Thyroid gland (tissue), 4 donors: Measurements from ENCODE around the gene FLT4. TPM values are rescaled to one million over a fixed set of nuclear protein-coding genes. Genes with fewer than 3 reads are reported as not detected.

ENCODE experiments used
- DNase-seq, 2 donors: peaks; one replicate each; pipeline ENCODE4 v3.0.0-alpha.2; 2019
- H3K27ac ChIP-seq, 3 donors: fragments of 200-600 bp; sonication (generic); 1 replicate in 2 of 3; 2 replicates in 1 of 3; pipeline ENCODE4 v1.5.1; 2016 to 2019; ENCODE audit warnings: mild to moderate bottlenecking in 1 of 3, moderate library complexity in 1 of 3
- H3K27me3 ChIP-seq: fragments of 200-600 bp; sonication (generic); one replicate; pipeline ENCODE4 v1.5.1; 2019
- H3K36me3 ChIP-seq, 2 donors: fragments of 200-600 bp; sonication (generic); one replicate each; pipeline ENCODE4 v1.5.1; 2016 to 2019
- H3K4me1 ChIP-seq, 2 donors: fragments of 200-600 bp; sonication (generic); one replicate each; pipeline ENCODE4 v1.5.1; 2017 to 2019
- H3K4me3 ChIP-seq, 3 donors: fragments of 200-600 bp; sonication (generic); replicated peaks in 1 of 3; 1 replicate in 2 of 3; 2 replicates in 1 of 3; pipeline ENCODE4 v1.5.1; 2016; ENCODE audit warnings: mild to moderate bottlenecking in 1 of 3
- H3K9me3 ChIP-seq: fragments of 200-600 bp; sonication (generic); one replicate; pipeline ENCODE4 v1.5.1; 2017
- POLR2A ChIP-seq, 2 donors: fragments of 450-650 bp; IDR thresholded peaks; one replicate each; pipeline ENCODE4 v1.6.1; 2017; ENCODE audit warnings: antibody characterized with exemption in 2 of 2, mild to moderate bottlenecking in 2 of 2, moderate library complexity in 1 of 2
- WGBS, 2 donors: methylation state at CpG; one replicate each; pipeline ENCODE4 v1.1.5; 2017; 5-methylcytosine and 5-hydroxymethylcytosine counted together
- intact Hi-C: fragments of 100-400 bp; cut with DNase I; formaldehyde crosslinking; loops from one replicate; pipeline ENCODE4 v1.15.1; 2023
- total RNA-seq, 4 donors: library from RNA; depleted of rRNA; stranded (reverse); fragments of >200 nt; gene quantifications; one replicate each; pipeline ENCODE4 v1.2.3, GENCODE V29; 2016
- TF ChIP-seq, protein P1 (sequence below), 6 experiments: fragments of 200-600 bp in 3 of 6; fragments of 450-650 bp in 3 of 6; sonication (generic) in 3 of 6; IDR thresholded peaks; one replicate each; pipeline ENCODE4 v1.5.1; 2016 to 2019; ENCODE audit warnings: antibody characterized with exemption in 6 of 6, mild to moderate bottlenecking in 2 of 6, inconsistent platforms in 1 of 6, moderate library complexity in 1 of 6

The FLT4 gene
- total RNA-seq, 4 donors from 2014 or later = 52.8 to 90.9 (median 66.8) TPM

GRCh38 chr5:180595381-180596114 is 53.9 kb downstream of the FLT4 start:
- H3K27ac ChIP-seq = peak overlapping the region in 1 of 3 donors; percentile 65

GRCh38 chr5:180595046-180595379 is 54.4 kb downstream of the FLT4 start:
- peak overlapping the region in 1 of 3 donors; percentile 65 for H3K27ac ChIP-seq
- H3K36me3 ChIP-seq = no peaks in the 10 kb centered on the region
- H3K4me1 ChIP-seq = peaks cover 24 to 39% of the 10 kb centered on the region in 2 donors
- TF ChIP-seq, protein P1, sequence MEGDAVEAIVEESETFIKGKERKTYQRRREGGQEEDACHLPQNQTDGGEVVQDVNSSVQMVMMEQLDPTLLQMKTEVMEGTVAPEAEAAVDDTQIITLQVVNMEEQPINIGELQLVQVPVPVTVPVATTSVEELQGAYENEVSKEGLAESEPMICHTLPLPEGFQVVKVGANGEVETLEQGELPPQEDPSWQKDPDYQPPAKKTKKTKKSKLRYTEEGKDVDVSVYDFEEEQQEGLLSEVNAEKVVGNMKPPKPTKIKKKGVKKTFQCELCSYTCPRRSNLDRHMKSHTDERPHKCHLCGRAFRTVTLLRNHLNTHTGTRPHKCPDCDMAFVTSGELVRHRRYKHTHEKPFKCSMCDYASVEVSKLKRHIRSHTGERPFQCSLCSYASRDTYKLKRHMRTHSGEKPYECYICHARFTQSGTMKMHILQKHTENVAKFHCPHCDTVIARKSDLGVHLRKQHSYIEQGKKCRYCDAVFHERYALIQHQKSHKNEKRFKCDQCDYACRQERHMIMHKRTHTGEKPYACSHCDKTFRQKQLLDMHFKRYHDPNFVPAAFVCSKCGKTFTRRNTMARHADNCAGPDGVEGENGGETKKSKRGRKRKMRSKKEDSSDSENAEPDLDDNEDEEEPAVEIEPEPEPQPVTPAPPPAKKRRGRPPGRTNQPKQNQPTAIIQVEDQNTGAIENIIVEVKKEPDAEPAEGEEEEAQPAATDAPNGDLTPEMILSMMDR (IDR thresholded peaks at IDR 0.05) = no peak
- TF ChIP-seq POLR2A (IDR thresholded peaks at IDR 0.05) = no peak
- intact Hi-C loops = no loop called here
- 55 to 85% methylated on average over 2 of the region's 2 CpGs for WGBS, 2 donors
- no peak overlapping the region for H3K4me3 ChIP-seq
- DNase-seq = no peak
- no peaks in the 10 kb centered on the region for H3K9me3 ChIP-seq
- H3K27me3 ChIP-seq = no peaks in the 10 kb centered on the region

More at GRCh38 chr5:180595381-180596114, 53.9 kb downstream of the FLT4 start:
- no peak overlapping the region for H3K4me3 ChIP-seq
- H3K27me3 ChIP-seq = no peaks in the 10 kb centered on the region
- 54 to 55% methylated on average over 16 to 24 of the region's 25 CpGs for WGBS, 2 donors
- DNase-seq = peak; percentile 67 to 75
- H3K36me3 ChIP-seq = no peaks in the 10 kb centered on the region
- TF ChIP-seq, protein P1 (IDR thresholded peaks at IDR 0.05) = no peak
- TF ChIP-seq POLR2A (IDR thresholded peaks at IDR 0.05) = peak in 1 of 2 donors; percentile 7
- no peaks in the 10 kb centered on the region for H3K9me3 ChIP-seq
- intact Hi-C loops = no loop called here
- H3K4me1 ChIP-seq = peaks cover 19 to 33% of the 10 kb centered on the region in 2 donors

DNA sequence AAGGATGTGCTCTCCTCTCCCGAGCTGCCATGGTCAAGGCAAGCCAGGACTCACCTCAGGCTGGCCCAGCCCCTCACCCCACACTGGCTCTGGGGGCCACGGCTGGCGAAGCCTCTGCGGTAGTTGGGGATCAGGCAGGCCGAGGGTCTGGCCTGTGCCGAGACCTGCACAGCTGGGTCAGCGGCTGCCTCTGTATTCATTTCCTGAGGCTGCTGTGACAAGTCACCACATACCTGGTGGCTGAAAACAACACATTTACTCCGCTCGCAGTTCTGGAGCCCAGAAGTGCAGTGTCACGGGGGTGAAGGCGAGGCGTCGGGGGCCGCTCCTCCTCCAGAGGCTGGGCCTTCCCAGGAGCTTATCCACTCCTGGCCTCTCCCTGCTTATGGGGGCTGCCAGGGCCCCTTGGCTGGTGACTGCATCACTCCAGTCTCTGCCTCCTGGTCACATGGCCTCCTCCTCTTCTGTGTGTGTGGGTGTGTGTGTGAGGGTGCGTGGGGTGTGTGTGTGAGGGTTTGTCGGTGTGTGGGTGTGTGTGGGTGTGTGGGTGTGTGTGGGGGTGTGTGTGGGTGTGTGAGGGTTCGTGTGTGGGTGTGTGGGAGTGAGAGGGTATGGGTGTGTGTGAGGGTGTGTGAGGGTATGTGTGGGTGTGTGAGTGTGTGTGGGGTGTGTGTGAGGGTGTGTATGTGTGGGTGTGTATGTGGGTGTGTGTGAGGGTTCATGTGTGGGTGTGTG is 54.9 kb downstream of the FLT4 start:
- Histone ChIP-seq H3K27ac (no peak overlapping the region), H3K4me3 (no peak overlapping the region), H3K9me3 (no peaks in the 10 kb centered on the region), H3K4me1 (peaks cover 25 to 41% of the 10 kb centered on the region in 2 donors), H3K36me3 (no peaks in the 10 kb centered on the region), H3K27me3 (no peaks in the 10 kb centered on the region)
- no peak for DNase-seq
- intact Hi-C loops = no loop called here
- no peak for TF ChIP-seq POLR2A (IDR thresholded peaks at IDR 0.05)
- TF ChIP-seq, protein P1 (IDR thresholded peaks at IDR 0.05) = no peak
- 73 to 95% methylated on average over 16 to 17 of the region's 17 CpGs for WGBS, 2 donors

DNA sequence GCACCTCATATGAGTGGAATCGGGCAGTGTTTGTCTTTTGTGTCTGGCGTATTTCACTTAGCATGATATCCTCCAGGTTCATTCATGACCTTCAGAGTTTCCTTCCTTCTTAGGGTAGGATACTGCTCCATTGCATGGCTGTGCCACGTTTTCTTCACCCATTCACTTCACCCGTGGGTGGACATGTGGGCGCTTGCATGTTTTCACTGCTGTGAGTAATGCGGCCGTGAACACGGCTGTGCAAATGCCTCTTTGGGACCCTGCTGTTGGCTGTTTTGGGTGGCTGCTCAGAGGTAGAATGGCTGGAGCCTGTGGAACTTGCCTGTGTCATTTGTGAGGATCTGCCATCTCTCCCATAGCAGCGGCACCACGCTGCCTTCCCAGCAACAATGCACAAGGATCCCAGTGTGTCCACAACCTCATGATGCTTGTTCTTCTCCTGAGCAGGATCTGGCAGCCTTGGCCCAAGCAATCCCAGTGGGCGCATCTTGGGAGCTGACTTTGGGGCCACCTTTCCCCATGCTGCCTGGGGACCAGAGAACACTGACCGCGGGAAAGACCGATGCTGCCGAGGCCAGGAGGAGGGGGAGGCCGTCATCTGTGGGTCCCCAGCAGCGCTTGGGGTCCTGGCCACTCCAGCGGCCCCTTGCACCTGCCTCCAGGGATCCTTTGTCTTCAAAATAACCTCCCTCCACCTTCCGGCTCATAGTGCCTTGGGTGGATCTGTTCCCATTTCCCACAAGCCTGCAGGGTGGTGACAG is 55.8 kb downstream of the FLT4 start:
- Histone ChIP-seq H3K27me3 (no peaks in the 10 kb centered on the region), H3K9me3 (no peaks in the 10 kb centered on the region), H3K36me3 (no peaks in the 10 kb centered on the region), H3K4me1 (peaks cover 25 to 41% of the 10 kb centered on the region in 2 donors), H3K27ac (no peak overlapping the region), H3K4me3 (no peak overlapping the region)
- WGBS, 2 donors = 88 to 96% methylated on average over 18 to 19 of the region's 19 CpGs
- intact Hi-C loops = no loop called here
- no peak for DNase-seq
- TF ChIP-seq, protein P1 (IDR thresholded peaks at IDR 0.05) = no peak
- no peak for TF ChIP-seq POLR2A (IDR thresholded peaks at IDR 0.05)
